ENCODE results near the gene TSPAN9. TPM values are rescaled to one million over a fixed set of nuclear protein-coding genes. Genes with fewer than 3 reads are reported as not detected.
A peak's percentile ranks its signal among the peaks of the same experiment; 100 is the strongest.

The TSPAN9 gene
- total RNA-seq, 1 experiment from 2014 or later, result 13.4 TPM

DNA sequence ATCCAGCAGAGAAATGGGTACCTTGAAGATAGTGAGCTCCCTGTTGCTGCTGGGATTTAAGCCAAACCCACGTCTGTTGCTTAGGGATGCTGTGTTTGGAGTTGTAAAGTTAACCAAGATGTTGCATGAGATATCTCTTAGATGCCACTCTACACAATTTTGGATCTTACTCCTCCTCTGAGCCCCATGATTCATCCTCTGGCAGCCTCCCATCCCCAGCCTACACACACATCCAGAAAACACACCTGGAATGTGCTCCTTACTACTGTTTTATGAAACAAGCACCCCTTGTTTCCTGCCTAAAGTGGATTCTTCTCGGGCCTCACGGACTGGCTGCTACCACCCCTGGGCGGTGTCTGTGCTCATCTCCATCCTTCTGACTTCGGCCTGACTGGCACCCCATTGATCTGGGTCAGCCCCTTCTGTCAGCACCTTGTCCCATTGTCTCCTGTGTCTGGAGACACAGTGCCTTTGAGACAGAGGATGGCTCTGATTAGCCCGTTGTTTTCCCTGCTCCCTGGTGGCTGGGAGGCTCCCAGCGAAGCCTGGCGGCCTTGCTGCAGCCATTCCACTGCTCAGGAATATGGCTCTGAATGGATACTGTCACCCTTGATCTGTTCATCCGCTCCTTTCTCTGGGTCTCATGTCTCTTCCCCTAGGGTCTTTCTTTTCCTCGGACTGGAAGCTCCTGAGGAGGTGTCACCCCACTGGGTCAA lies 24.3 kb downstream of the TSPAN9 start:
- H3K9me3 Mint-ChIP-seq (ENCODE audit: unreplicated experiment), result peaks cover 6% of the 10 kb centered on the region
- peak overlapping the region; percentile 91 for H3K27ac Mint-ChIP-seq (ENCODE audit: low read depth, unreplicated experiment)
- intact Hi-C loops (cut with micrococcal nuclease), result no loop called here
- no peaks in the 10 kb centered on the region for H3K27me3 Mint-ChIP-seq (ENCODE audit: insufficient read depth, unreplicated experiment)
- no TSS peak for BruUV-seq (replicated peaks)
- TF ChIP-seq, protein P1, sequence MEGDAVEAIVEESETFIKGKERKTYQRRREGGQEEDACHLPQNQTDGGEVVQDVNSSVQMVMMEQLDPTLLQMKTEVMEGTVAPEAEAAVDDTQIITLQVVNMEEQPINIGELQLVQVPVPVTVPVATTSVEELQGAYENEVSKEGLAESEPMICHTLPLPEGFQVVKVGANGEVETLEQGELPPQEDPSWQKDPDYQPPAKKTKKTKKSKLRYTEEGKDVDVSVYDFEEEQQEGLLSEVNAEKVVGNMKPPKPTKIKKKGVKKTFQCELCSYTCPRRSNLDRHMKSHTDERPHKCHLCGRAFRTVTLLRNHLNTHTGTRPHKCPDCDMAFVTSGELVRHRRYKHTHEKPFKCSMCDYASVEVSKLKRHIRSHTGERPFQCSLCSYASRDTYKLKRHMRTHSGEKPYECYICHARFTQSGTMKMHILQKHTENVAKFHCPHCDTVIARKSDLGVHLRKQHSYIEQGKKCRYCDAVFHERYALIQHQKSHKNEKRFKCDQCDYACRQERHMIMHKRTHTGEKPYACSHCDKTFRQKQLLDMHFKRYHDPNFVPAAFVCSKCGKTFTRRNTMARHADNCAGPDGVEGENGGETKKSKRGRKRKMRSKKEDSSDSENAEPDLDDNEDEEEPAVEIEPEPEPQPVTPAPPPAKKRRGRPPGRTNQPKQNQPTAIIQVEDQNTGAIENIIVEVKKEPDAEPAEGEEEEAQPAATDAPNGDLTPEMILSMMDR (IDR thresholded peaks at IDR 0.05; ENCODE audit: unreplicated experiment), result no peak
- no peak overlapping the region for H3K4me3 Mint-ChIP-seq (ENCODE audit: unreplicated experiment)
- CTCF ChIA-PET, result interaction anchor here (1.0 to 1.1 kb wide), 3 partner anchors 9 to 29 kb away, joined by 3 to 8 read pairs (median 4); no protein-coding TSS in a partner anchor
- peaks cover 6% of the 10 kb centered on the region for H3K36me3 Mint-ChIP-seq (ENCODE audit: insufficient read depth, unreplicated experiment)
- H3K4me1 Mint-ChIP-seq (ENCODE audit: insufficient read depth, unreplicated experiment), result peaks cover 25% of the 10 kb centered on the region
- POLR2A ChIA-PET, result interaction anchor here (0.8 kb wide), 1 partner anchor 23 kb away, joined by 3 read pairs; no protein-coding TSS in a partner anchor
- peak; percentile 79 for DNase-seq (ENCODE audit: unreplicated experiment)

DNA sequence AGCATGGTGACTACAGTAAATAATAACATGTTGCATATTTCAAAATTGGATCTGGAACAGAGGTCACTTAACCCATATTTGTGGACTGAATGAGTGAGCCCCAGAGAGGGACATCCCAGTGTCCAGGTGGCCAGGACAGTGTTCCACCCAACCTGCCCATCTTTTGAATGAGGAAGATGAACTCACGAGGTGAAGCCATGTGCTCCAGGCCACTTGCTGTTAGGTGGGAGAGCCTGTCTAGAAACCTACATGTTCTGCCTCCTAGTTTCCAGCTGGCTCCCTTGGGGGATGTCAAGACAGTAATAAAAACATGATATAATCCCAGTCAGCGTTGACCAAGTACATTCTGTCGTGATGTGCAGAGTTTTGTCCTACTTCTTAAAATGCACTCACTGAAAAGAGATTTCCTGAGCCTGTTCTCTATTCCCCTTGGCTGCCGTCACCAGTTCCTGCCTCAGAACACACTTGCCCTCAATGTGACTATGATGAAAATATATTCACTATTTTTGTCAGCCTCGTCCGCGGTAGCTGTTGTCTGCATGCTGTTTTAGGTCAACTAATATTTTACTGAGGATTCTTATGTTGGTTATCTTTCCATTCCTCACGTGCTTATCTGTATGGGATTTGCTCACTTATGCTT lies 25.7 kb downstream of the TSPAN9 start:
- ChIA-PET POLR2A (no interaction called here), CTCF (interaction anchor here (1.0 to 2.8 kb wide), 3 partner anchors 10 to 30 kb away, joined by 3 to 16 read pairs (median 3); no protein-coding TSS in a partner anchor)
- H3K27ac Mint-ChIP-seq (ENCODE audit: low read depth, unreplicated experiment), result no peak overlapping the region
- intact Hi-C loops (cut with micrococcal nuclease), result no loop called here
- DNase-seq (ENCODE audit: unreplicated experiment), result no peak
- H3K27me3 Mint-ChIP-seq (ENCODE audit: insufficient read depth, unreplicated experiment), result no peaks in the 10 kb centered on the region
- peaks cover 6% of the 10 kb centered on the region for H3K9me3 Mint-ChIP-seq (ENCODE audit: unreplicated experiment)
- no TSS peak for BruUV-seq (replicated peaks)
- H3K4me3 Mint-ChIP-seq (ENCODE audit: unreplicated experiment), result no peak overlapping the region
- TF ChIP-seq, protein P1 (IDR thresholded peaks at IDR 0.05; ENCODE audit: unreplicated experiment), result no peak
- H3K36me3 Mint-ChIP-seq (ENCODE audit: insufficient read depth, unreplicated experiment), result peaks cover 6% of the 10 kb centered on the region
- peaks cover 24% of the 10 kb centered on the region for H3K4me1 Mint-ChIP-seq (ENCODE audit: insufficient read depth, unreplicated experiment)

DNA sequence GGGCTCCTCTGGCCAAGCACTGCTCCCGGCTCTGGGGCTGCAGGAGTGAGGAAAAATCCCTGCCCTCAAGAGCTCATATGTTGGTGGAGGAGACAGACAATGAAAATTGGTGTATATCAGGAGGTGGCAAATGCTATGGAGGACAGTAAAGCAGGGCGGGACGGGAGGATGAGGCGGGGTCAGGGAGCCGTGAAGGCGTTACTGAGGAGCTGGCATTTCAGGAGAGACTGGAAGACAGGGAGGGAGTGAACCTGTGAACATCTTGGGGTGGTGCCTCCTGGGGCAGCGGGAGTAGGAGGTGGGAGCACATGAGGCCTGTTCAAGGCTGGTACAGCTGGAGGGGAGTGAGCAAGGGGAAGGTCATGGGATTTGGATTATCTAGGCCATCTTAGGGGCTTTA lies 26.6 kb downstream of the TSPAN9 start:
- no peak overlapping the region for H3K27ac Mint-ChIP-seq (ENCODE audit: low read depth, unreplicated experiment)
- ChIA-PET POLR2A (no interaction called here), CTCF (interaction anchor here (2.8 kb wide), 1 partner anchor 31 kb away, joined by 16 read pairs; no protein-coding TSS in a partner anchor)
- peaks cover 5% of the 10 kb centered on the region for H3K36me3 Mint-ChIP-seq (ENCODE audit: insufficient read depth, unreplicated experiment)
- peaks cover 6% of the 10 kb centered on the region for H3K9me3 Mint-ChIP-seq (ENCODE audit: unreplicated experiment)
- H3K4me3 Mint-ChIP-seq (ENCODE audit: unreplicated experiment), result no peak overlapping the region
- intact Hi-C loops (cut with micrococcal nuclease), result no loop called here
- TF ChIP-seq, protein P1 (IDR thresholded peaks at IDR 0.05; ENCODE audit: unreplicated experiment), result no peak
- BruUV-seq (replicated peaks), result no TSS peak
- peaks cover 24% of the 10 kb centered on the region for H3K4me1 Mint-ChIP-seq (ENCODE audit: insufficient read depth, unreplicated experiment)
- DNase-seq (ENCODE audit: unreplicated experiment), result no peak
- no peaks in the 10 kb centered on the region for H3K27me3 Mint-ChIP-seq (ENCODE audit: insufficient read depth, unreplicated experiment)

DNA sequence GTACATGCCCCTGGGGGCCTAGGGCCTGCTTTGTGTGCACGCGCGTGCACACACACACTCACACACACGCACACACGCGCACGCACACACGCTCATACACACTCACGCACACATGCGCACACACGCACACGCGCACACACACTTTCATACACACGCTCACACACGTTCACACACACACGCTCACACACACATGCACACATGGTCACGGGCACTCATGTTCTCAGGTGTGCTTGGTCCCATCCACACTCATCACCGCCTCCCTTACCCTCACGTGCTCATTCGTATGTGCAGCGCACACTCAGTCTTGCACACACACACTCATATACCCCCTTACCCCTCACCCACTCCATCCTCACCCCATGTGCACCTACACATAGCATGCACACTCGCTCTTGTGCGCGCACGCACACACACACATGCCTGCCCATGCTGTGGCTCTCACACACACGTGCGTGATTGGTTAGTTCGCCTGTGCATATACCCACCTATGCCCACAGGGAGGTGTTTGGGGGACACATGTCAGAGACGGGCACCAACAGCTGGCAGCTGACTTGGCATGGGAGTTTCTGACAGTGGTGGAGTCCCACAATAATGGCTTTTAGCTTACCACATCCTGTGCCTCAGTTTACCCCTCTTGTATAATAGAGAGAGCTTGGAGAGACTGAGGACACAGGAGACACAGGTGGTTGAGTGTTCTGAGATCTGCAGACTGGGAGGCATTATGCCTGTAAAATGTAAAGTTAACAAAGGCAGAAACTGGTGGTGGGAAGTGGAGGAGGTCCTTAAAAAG lies 28.7 kb downstream of the TSPAN9 start:
- no peak overlapping the region for H3K27ac Mint-ChIP-seq (ENCODE audit: low read depth, unreplicated experiment)
- no peak for DNase-seq (ENCODE audit: unreplicated experiment)
- H3K4me1 Mint-ChIP-seq (ENCODE audit: insufficient read depth, unreplicated experiment), result peaks cover 21% of the 10 kb centered on the region
- intact Hi-C loops (cut with micrococcal nuclease), result no loop called here
- H3K36me3 Mint-ChIP-seq (ENCODE audit: insufficient read depth, unreplicated experiment), result no peaks in the 10 kb centered on the region
- no TSS peak for BruUV-seq (replicated peaks)
- no peaks in the 10 kb centered on the region for H3K27me3 Mint-ChIP-seq (ENCODE audit: insufficient read depth, unreplicated experiment)
- POLR2A ChIA-PET, result no interaction called here
- H3K9me3 Mint-ChIP-seq (ENCODE audit: unreplicated experiment), result no peaks in the 10 kb centered on the region
- CTCF ChIA-PET, result interaction anchor here (0.6 to 2.8 kb wide), 6 partner anchors 11 to 169 kb away, joined by 3 to 16 read pairs (median 3); no protein-coding TSS in a partner anchor
- TF ChIP-seq, protein P1 (IDR thresholded peaks at IDR 0.05; ENCODE audit: unreplicated experiment), result no peak
- H3K4me3 Mint-ChIP-seq (ENCODE audit: unreplicated experiment), result no peak overlapping the region

Data from MCF 10A (cell line).